Uterus (tissue), 2 donors: ENCODE measurements around the gene COL23A1.

Source experiments
- POLR2A ChIP-seq, 2 donors: fragments of 450-650 bp; IDR thresholded peaks; one replicate each; pipeline ENCODE4 v1.6.1; 2016; ENCODE audit warnings: antibody characterized with exemption in 2 of 2, mild to moderate bottlenecking in 1 of 2, moderate library complexity in 1 of 2
- TF ChIP-seq, protein P1 (sequence below), 4 experiments: fragments of 200-600 bp in 2 of 4; fragments of 450-650 bp in 2 of 4; sonication (generic) in 2 of 4; IDR thresholded peaks; one replicate each; pipeline ENCODE4 v1.5.1; 2016 to 2019; ENCODE audit warnings: antibody characterized with exemption in 4 of 4, mild to moderate bottlenecking in 2 of 4, moderate library complexity in 1 of 4

- TF ChIP-seq, protein P1, sequence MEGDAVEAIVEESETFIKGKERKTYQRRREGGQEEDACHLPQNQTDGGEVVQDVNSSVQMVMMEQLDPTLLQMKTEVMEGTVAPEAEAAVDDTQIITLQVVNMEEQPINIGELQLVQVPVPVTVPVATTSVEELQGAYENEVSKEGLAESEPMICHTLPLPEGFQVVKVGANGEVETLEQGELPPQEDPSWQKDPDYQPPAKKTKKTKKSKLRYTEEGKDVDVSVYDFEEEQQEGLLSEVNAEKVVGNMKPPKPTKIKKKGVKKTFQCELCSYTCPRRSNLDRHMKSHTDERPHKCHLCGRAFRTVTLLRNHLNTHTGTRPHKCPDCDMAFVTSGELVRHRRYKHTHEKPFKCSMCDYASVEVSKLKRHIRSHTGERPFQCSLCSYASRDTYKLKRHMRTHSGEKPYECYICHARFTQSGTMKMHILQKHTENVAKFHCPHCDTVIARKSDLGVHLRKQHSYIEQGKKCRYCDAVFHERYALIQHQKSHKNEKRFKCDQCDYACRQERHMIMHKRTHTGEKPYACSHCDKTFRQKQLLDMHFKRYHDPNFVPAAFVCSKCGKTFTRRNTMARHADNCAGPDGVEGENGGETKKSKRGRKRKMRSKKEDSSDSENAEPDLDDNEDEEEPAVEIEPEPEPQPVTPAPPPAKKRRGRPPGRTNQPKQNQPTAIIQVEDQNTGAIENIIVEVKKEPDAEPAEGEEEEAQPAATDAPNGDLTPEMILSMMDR (IDR thresholded peaks at IDR 0.05), result no peak
- no peak for TF ChIP-seq POLR2A (IDR thresholded peaks at IDR 0.05)
These were observed 380.1 kb downstream of the COL23A1 start for GRCh38 chr5:178210073-178210535.
